IPS DF 6.9 (cell line): ENCODE measurements around the gene COL23A1.

Experiments
- DNase-seq: peaks from one replicate; pipeline ENCODE4 v3.0.0-alpha.2; 2013; ENCODE audit warnings: low read depth, low spot score
- H3K27ac ChIP-seq: one replicate; pipeline ENCODE4 v1.5.1; 2013; ENCODE audit warnings: low read length, control low read depth
- H3K27me3 ChIP-seq: 2 replicates; pipeline ENCODE4 v1.6.1; 2013; ENCODE audit warnings: mild to moderate bottlenecking, low read length; ENCODE audit not compliant: control insufficient read depth, insufficient read depth
- H3K36me3 ChIP-seq: 2 replicates; pipeline ENCODE4 v1.6.1; 2013; ENCODE audit warnings: low read length; ENCODE audit not compliant: control insufficient read depth, insufficient read depth
- H3K4me1 ChIP-seq: 2 replicates; pipeline ENCODE4 v1.6.1; 2013; ENCODE audit warnings: low read length; ENCODE audit not compliant: control insufficient read depth, insufficient read depth
- H3K4me3 ChIP-seq: 2 replicates; pipeline ENCODE4 v1.5.1; 2013; ENCODE audit warnings: mild to moderate bottlenecking, low read length
- H3K9me3 ChIP-seq: 2 replicates; pipeline ENCODE4 v1.6.1; 2013; ENCODE audit warnings: low read length, inconsistent platforms; ENCODE audit not compliant: control insufficient read depth, insufficient read depth
- WGBS: extraction: QIAGEN DNeasy Blood & Tissue Kit; methylation state at CpG from one replicate; pipeline ENCODE4 v1.1.7; 2013; ENCODE audit warnings: mixed read lengths, missing lambda C conversion rate; ENCODE audit not compliant: insufficient read length, insufficient coverage; 5-methylcytosine and 5-hydroxymethylcytosine counted together

Gene COL23A1

GRCh38 chr5:178461004-178461730 is 129.0 kb downstream of the COL23A1 start:
- H3K4me3 ChIP-seq, result no peak overlapping the region
- no peak overlapping the region for H3K27ac ChIP-seq
- no peaks in the 10 kb centered on the region; the same call in 1 of the 2 replicates for H3K4me1 ChIP-seq
- no peaks in the 10 kb centered on the region for H3K9me3 ChIP-seq
- peak; percentile 54 for DNase-seq
- H3K27me3 ChIP-seq, result no peaks in the 10 kb centered on the region
- WGBS, result no CpG with 5 or more reads among the region's 12 CpGs
- no peaks in the 10 kb centered on the region for H3K36me3 ChIP-seq

- no peak for DNase-seq
- H3K27me3 ChIP-seq, result no peaks in the 10 kb centered on the region
- no peaks in the 10 kb centered on the region; the same call in 1 of the 2 replicates for H3K4me1 ChIP-seq
- no peaks in the 10 kb centered on the region for H3K36me3 ChIP-seq
- H3K27ac ChIP-seq, result no peak overlapping the region
- H3K4me3 ChIP-seq, result no peak overlapping the region
- WGBS, result no CpG with 5 or more reads among the region's 5 CpGs
- no peaks in the 10 kb centered on the region for H3K9me3 ChIP-seq
Observed at GRCh38 chr5:178460598-178460997, 129.6 kb downstream of the COL23A1 start.

GRCh38 chr5:178460174-178460573 is 130.0 kb downstream of the COL23A1 start:
- H3K27me3 ChIP-seq, result no peaks in the 10 kb centered on the region
- no peak for DNase-seq
- no peaks in the 10 kb centered on the region for H3K9me3 ChIP-seq
- H3K4me1 ChIP-seq, result no peaks in the 10 kb centered on the region; the same call in 1 of the 2 replicates
- H3K36me3 ChIP-seq, result no peaks in the 10 kb centered on the region
- WGBS, result no CpG with 5 or more reads among the region's 3 CpGs
- no peak overlapping the region for H3K27ac ChIP-seq
- no peak overlapping the region for H3K4me3 ChIP-seq

GRCh38 chr5:178458140-178458539 is 132.1 kb downstream of the COL23A1 start:
- Histone ChIP-seq H3K27ac (no peak overlapping the region), H3K4me3 (no peak overlapping the region), H3K4me1 (no peaks in the 10 kb centered on the region; the same call in none of the 2 replicates), H3K27me3 (no peaks in the 10 kb centered on the region), H3K9me3 (no peaks in the 10 kb centered on the region), H3K36me3 (no peaks in the 10 kb centered on the region)
- DNase-seq, result no peak
- no CpG with 5 or more reads among the region's 8 CpGs for WGBS

GRCh38 chr5:178457471-178457870 is 132.7 kb downstream of the COL23A1 start:
- H3K27ac ChIP-seq, result no peak overlapping the region
- no peak overlapping the region for H3K4me3 ChIP-seq
- no CpG with 5 or more reads among the region's 4 CpGs for WGBS
- no peaks in the 10 kb centered on the region for H3K27me3 ChIP-seq
- H3K9me3 ChIP-seq, result no peaks in the 10 kb centered on the region
- no peaks in the 10 kb centered on the region for H3K36me3 ChIP-seq
- DNase-seq, result no peak
- no peaks in the 10 kb centered on the region; the same call in none of the 2 replicates for H3K4me1 ChIP-seq

- Histone ChIP-seq H3K4me1 (no peaks in the 10 kb centered on the region; the same call in 1 of the 2 replicates), H3K9me3 (no peaks in the 10 kb centered on the region), H3K36me3 (no peaks in the 10 kb centered on the region), H3K27ac (no peak overlapping the region), H3K27me3 (no peaks in the 10 kb centered on the region), H3K4me3 (no peak overlapping the region)
- no peak for DNase-seq
- no CpG with 5 or more reads among the region's 14 CpGs for WGBS
Observed at GRCh38 chr5:178455480-178455835, 134.7 kb downstream of the COL23A1 start.

- Histone ChIP-seq H3K9me3 (no peaks in the 10 kb centered on the region), H3K4me3 (no peak overlapping the region), H3K36me3 (no peaks in the 10 kb centered on the region), H3K4me1 (no peaks in the 10 kb centered on the region; the same call in 1 of the 2 replicates), H3K27me3 (no peaks in the 10 kb centered on the region), H3K27ac (no peak overlapping the region)
- no CpG with 5 or more reads among the region's 22 CpGs for WGBS
- no peak for DNase-seq
Observed at GRCh38 chr5:178454821-178455479, 135.2 kb downstream of the COL23A1 start.

- H3K9me3 ChIP-seq, result no peaks in the 10 kb centered on the region
- H3K4me3 ChIP-seq, result no peak overlapping the region
- H3K27ac ChIP-seq, result no peak overlapping the region
- no peaks in the 10 kb centered on the region; the same call in 1 of the 2 replicates for H3K4me1 ChIP-seq
- DNase-seq, result no peak
- H3K36me3 ChIP-seq, result no peaks in the 10 kb centered on the region
- no CpG with 5 or more reads among the region's 3 CpGs for WGBS
- no peaks in the 10 kb centered on the region for H3K27me3 ChIP-seq
Observed at GRCh38 chr5:178454303-178454702, 135.9 kb downstream of the COL23A1 start.

- DNase-seq, result no peak
- H3K27me3 ChIP-seq, result no peaks in the 10 kb centered on the region
- no peaks in the 10 kb centered on the region for H3K36me3 ChIP-seq
- H3K4me1 ChIP-seq, result no peaks in the 10 kb centered on the region; the same call in 1 of the 2 replicates
- no peak overlapping the region for H3K27ac ChIP-seq
- no CpG with 5 or more reads among the region's 4 CpGs for WGBS
- H3K4me3 ChIP-seq, result no peak overlapping the region
- no peaks in the 10 kb centered on the region for H3K9me3 ChIP-seq
Observed at GRCh38 chr5:178453224-178453623, 137.0 kb downstream of the COL23A1 start.

- no peak for DNase-seq
- no peak overlapping the region for H3K4me3 ChIP-seq
- no peaks in the 10 kb centered on the region for H3K36me3 ChIP-seq
- H3K27me3 ChIP-seq, result no peaks in the 10 kb centered on the region
- H3K4me1 ChIP-seq, result no peaks in the 10 kb centered on the region; the same call in 1 of the 2 replicates
- no CpG with 5 or more reads among the region's 19 CpGs for WGBS
- H3K9me3 ChIP-seq, result no peaks in the 10 kb centered on the region
- H3K27ac ChIP-seq, result no peak overlapping the region
Observed at GRCh38 chr5:178450121-178451028, 139.8 kb downstream of the COL23A1 start.
